H1 (cell line): ENCODE measurements around the gene CCDC102A. TPM values are rescaled to one million over a fixed set of nuclear protein-coding genes. Genes with fewer than 3 reads are reported as not detected.

Source experiments
- CTBP2 ChIP-seq: IDR thresholded peaks from 2 replicates; pipeline ENCODE4 v1.7.0; 2011; ENCODE audit warnings: borderline replicate concordance, mild to moderate bottlenecking, moderate library complexity, mixed read lengths, low read length; ENCODE audit not compliant: insufficient read depth, insufficient read length
- EGR1 ChIP-seq: IDR thresholded peaks from 2 replicates; pipeline ENCODE4 v1.6.1; 2011; ENCODE audit warnings: low read depth, low read length, borderline replicate concordance
- TAF1 ChIP-seq: IDR thresholded peaks from 2 replicates; pipeline ENCODE4 v1.6.1; 2011; ENCODE audit warnings: mild to moderate bottlenecking, low read depth, low read length
- polyA plus RNA-seq, 7 experiments: library from polyadenylated mRNA; depleted of rRNA in 3 of 7; stranded (reverse) in 5 of 7; unstranded in 2 of 7; fragments of >200 nt in 5 of 7; fragments of 200-250 nt in 2 of 7; gene quantifications; 1 replicate in 5 of 7; 2 replicates in 1 of 7; 4 replicates in 1 of 7; pipeline versions ENCODE4 v1.2.1 to v1.2.3, GENCODE V29; 2011 to 2013; ENCODE audit warnings: missing spikeins in 2 of 7, mixed read lengths in 2 of 7
- total RNA-seq: library from RNA; stranded (reverse); fragmentation: NEBNext Ultra II Directional; extraction: Animal tissue kit (Norgen Biotek cat#: 25700); gene quantifications from 2 replicates; pipeline ENCODE4 v1.2.1, GENCODE V29; 2021
- TF ChIP-seq, protein P1 (sequence below): IDR thresholded peaks from 2 replicates; pipeline ENCODE4 v1.6.1; 2011; ENCODE audit warnings: low read depth, mild to moderate bottlenecking, low read length; ENCODE audit not compliant: insufficient read depth

Gene CCDC102A
- total and polyA plus RNA-seq, 2 of the 8 experiments (the other 6 are each of a cell fraction or from before 2014, with no cell fraction given), result 4.0 to 7.5 TPM

DNA sequence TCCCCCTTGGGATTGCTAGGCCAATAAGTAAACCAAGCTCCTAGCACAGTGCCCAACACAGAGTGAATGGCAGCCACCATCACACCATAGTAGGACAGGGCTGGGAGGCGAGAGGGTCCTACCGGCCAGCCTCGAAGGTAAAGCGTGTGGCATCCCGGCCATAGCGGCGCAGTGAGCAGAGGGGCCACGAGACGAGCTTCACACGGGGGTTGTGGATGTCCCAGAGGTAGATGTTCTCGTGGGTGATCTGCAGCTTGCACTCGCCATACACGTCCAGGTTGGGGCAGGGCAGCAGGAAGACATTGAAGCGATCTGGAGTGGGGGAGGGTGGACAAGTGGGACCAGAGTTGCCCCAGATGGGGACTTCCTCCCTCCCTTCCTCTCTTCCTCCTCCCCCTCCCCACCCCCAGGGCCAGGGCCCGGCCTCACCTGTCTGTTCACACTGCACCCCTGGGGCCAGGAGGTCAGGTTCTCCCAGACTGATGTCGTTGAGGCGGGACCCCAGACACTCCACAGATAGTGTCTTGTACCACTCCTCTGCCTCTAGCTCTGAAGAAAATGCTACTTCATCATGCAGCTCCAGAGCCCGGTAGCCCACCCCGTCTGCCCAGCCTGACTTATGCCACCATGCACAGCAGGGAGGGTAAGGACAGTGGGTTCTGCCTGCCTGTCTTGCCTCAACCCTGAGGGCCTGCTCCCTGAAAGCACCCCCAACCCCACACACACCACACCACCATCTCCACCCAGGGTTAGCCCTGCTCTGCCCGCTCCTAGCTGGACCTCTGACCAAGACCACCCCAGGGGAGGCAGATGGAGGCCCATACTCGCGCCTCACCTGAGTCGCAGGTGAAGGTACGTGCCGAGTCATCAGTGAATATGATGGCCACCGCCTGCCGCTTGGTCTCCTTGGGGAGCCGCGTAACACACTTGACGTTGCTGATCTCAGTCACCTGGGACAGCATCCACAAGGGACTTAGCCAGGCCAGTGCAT, 61.4 kb downstream of the CCDC102A start (continued):
- TF ChIP-seq CTBP2 (no peak), TAF1 (no peak), EGR1 (no peak)
- TF ChIP-seq, protein P1, sequence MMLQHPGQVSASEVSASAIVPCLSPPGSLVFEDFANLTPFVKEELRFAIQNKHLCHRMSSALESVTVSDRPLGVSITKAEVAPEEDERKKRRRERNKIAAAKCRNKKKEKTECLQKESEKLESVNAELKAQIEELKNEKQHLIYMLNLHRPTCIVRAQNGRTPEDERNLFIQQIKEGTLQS, result no peak
